LoVo (cell line): ENCODE results near the gene ZNF106.

Experiments used
- DNase-seq: peaks from one replicate; pipeline ENCODE4 v3.0.0-alpha.2; 2016; ENCODE audit warnings: low spot score

Gene ZNF106

DNA sequence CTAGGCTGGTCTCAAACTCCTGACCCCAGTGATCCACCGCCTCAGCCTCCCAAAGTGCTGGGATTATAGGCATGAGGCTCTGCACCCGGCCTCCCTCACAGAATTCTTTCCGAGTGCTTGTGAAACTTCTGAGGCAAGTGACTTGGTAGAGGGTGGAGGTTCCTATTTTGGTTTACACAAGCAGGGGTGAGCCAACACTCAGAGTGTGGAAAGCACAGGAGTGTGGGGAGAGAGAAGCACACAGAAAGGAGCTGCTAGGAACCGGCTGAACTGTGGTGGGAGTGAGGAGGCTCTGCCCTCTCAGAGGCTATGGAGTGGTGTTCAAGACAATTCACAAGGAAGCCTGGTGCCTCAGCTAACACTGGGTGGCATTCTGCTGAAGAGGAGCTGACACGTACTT lies 123.9 kb downstream of the ZNF106 start:
- DNase-seq: no peak

- no peak for DNase-seq
Measured at GRCh38 chr15:42365921-42366550, 124.9 kb downstream of the ZNF106 start.

DNA sequence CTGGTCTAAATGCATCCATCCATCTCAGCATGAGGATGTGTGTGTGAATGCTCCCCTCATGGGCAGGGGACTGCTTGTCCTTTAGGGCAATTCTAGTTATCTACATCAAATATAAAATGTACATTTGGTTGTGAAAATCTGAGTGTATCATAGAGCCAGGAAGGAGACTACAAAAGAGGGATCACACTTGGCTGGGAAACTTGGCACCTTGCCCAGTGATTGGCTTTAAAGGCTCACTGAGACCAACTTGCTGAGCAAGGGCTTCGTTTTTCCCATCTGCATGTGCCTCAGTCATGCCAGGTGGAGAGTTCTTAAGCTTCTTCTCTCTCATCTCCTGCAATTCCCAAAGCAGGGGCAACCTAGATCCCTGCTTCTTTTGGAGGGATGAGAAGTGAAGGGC lies 126.4 kb downstream of the ZNF106 start:
- no peak for DNase-seq

- DNase-seq: no peak
Measured at GRCh38 chr15:42363942-42364341, 127.0 kb downstream of the ZNF106 start.

- no peak for DNase-seq
Measured at GRCh38 chr15:42363487-42363886, 127.5 kb downstream of the ZNF106 start.
